Activated T-cell treated with anti-CD3 and anti-CD28 coated beads for 4 hours (primary cell): ENCODE results near the gene BCAS3.

Experiments
- DNase-seq: peaks from one replicate; pipeline ENCODE4 v3.0.0-alpha.2; 2020

Gene BCAS3

GRCh38 chr17:61211236-61211635, 533.6 kb downstream of the BCAS3 start:
- DNase-seq: no peak

- DNase-seq: no peak
Measured at GRCh38 chr17:61212655-61213054, 535.0 kb downstream of the BCAS3 start.

DNA sequence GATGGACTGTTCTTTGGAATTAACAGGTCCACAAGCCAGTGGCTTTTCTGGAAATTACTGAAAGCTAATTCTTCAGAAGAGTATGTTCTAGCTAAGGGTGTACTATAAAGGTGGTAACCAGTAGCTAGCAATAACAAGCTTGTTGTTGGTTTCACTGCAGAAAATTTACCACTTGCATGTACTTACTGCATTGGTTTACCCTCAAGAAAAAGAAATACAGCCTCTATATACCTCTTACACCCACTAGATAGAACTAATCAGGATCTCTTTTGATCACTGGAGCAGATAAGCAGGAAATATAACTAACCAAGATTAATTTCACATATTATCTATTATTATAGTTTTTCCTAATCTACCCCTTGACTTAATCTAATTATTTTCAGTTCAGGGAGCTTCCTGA, 537.1 kb downstream of the BCAS3 start:
- DNase-seq: no peak

- no peak for DNase-seq
Measured at GRCh38 chr17:61216066-61216465, 538.4 kb downstream of the BCAS3 start.

DNA sequence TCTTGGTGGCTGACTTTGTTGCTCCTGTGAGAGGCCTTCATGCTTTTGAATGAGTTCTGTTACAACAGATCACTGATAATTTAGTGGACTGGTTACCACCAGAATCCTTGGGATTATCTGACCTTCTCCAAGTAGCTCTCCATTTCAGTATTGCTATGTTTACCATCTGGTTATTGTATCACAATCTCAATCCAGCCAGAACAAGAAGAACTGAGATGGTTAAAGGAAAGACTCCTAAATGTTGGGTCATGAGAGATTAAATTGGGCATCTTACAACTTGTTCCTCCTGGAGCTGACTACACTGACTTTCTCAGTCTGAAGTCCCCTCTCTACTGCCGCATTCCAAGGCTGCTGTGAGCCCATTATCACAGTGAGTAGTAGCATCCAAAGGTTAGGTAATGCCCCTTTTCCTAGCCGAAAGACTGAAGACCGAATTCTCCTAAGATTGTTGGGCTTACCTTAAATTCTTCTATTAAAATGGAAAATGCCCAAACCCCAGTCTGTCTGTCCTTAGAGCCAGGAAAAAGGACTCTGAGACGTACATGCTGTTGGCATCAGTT, 540.3 kb downstream of the BCAS3 start:
- DNase-seq: no peak

DNA sequence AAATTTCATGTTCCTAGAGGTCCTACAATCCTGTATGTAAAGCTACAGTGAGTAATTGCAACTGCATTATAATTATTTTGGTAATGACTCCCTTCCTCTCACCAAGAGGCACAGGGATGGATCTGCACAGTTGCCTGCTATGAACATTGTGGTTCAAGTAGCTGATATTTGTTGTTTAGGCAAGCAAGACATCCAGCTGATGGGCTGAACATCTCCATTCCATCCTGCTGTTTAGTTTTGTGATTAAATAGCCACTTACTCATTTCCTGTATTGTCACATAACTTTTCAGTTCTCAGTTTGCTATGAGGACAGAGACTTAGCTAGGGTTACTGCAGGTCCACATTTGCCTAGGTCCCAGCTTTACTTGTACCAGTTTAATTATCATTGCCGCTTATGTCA, 540.8 kb downstream of the BCAS3 start:
- DNase-seq: no peak

- no peak for DNase-seq
Measured at GRCh38 chr17:61219460-61219859, 541.8 kb downstream of the BCAS3 start.

DNA sequence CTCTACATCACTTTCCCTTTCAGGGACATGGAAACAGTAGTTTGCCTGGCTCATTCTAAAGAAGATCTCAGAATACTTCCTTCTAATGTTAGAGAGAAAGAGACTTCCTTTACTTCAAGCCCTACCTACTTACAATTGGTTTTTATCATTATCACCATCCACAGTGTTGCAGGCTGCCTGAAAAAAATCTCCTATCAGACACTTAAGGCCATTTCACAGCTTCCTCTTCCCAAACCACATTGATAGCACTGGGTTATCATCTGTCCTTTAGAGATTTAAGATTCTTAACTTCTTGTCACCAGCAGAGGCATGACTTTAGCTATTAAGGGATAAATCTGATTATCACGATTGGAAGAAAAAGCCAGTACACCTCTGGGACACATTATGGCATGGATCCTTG, 543.5 kb downstream of the BCAS3 start:
- DNase-seq: no peak

DNA sequence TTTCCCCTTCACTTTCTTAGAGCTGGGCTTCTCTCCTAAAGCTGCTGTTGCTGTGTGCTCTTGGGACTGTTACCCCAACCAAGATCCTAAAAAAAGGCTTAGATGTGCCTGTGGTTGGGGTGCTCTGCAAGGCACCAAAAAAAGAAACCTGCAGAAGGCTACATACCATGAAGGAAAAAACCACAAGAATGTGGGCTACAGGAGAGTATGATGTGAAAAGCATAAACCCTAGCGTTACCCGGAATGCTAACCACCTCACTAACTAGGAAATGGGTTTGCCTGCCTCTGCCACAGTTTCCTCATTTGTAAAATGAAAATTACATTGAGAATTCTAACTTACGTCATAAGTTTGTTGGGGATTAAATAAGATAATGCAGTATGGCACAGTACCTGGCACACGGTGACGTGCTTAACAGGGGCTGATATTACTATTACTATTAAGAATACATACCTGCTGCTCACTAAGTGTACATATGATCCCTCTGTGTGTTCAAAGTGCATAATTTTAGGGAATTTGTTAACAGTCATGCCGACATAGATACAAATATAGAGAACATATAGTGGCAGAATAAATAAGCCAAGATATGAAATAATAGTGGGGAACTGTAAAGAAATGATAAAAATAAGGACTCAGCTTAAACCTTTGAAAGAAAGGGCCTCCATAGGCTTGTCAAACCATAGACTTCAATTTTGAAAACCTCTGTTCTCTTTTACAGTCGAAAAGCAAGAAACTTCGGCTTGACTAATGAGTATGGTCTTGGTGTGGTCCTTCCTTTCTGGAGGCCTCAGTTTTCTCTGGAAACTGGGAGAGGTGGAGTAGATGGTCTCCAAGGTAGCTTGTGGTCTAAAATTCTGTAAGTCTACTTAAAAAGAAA, 544.2 kb downstream of the BCAS3 start:
- no peak for DNase-seq

GRCh38 chr17:61223725-61224124, 546.1 kb downstream of the BCAS3 start:
- no peak for DNase-seq

GRCh38 chr17:61225178-61225882, 547.7 kb downstream of the BCAS3 start:
- DNase-seq: no peak

GRCh38 chr17:61227866-61228265, 550.2 kb downstream of the BCAS3 start:
- DNase-seq: no peak

GRCh38 chr17:61230461-61230860, 552.8 kb downstream of the BCAS3 start:
- DNase-seq: no peak

DNA sequence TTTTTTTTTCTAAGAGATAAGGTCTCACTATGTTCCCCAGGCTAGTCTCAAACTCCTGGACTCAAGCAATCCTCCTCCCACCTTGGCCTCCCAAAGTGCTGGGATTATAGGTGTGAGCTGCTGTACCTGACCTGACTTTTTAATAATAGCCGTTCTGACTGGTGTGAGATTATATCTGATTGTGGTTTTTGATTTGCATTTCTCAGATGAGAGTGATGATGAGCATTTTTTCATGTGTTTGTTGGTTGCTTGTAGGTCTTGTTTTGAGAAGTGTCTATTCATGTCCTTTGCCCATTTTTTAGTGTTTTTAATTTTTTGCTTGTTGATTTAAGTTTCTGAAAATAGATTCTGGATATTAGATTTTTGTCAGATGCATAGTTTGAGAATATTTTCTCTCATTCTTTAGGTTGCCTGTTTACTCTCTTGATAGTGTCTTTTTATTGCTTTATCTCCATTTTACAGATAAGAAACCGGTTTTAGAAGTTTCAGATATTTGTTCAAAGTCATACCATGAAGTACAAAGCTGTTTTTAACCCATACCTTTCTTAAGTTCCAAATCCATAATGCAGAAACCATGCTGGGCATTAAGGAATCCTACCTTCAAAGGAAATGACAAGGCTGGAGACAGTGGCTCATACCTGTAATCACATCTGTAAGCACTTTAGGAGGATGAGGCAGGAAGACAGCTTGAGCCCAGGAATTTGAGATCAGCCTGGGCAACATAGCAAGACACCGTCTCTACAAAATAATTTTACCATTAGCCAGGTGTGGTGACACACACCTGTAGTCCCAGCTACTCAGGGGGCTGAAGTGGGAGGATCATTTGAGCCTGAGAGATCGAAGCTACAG, 553.5 kb downstream of the BCAS3 start:
- DNase-seq: no peak

DNA sequence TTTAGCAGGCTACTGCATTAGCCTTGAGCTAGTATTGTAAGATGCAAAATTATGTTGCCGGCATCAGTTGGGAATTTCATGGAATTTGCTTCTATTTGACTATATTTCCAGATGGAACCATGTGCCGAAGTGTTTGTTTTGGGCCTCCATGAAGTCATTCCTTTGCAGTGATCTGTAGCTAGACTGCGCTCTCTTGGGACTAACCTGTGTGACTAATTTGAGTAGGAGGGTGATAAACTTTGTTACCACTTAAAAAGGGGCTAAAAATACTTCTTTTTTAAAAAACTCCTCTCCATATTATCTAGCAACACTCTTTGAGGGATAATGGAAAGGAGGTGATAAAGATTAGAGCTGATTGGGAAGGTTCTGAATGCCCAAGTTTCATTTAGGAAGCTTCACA, 555.2 kb downstream of the BCAS3 start:
- no peak for DNase-seq

GRCh38 chr17:61233991-61234750, 556.5 kb downstream of the BCAS3 start:
- DNase-seq: no peak

- no peak for DNase-seq
Measured at GRCh38 chr17:61235001-61235826, 557.6 kb downstream of the BCAS3 start.

- DNase-seq: no peak
Measured at GRCh38 chr17:61235827-61236197, 558.2 kb downstream of the BCAS3 start.

- no peak for DNase-seq
Measured at GRCh38 chr17:61237275-61237674, 559.6 kb downstream of the BCAS3 start.

GRCh38 chr17:61238455-61238933, 560.8 kb downstream of the BCAS3 start:
- DNase-seq: no peak

DNA sequence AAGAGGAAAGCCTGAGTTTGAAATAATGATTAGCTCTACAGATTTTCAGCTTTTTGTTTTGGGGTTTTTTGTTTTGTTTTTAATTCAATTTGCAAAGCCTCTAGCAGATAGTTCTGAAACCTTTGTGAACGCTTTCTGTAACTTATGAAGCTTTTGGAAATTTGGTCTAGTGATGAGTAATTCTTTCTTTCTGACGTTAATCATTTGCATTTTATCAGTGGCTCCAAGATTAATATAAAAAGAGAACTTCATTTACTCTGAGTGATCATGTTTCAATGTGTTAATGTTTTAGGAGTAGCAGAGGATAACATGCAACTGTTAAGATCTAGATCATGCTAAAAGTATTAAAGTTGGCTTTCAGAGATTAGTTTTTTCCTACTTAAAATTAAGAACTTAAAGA, 561.7 kb downstream of the BCAS3 start:
- DNase-seq: no peak
